GM12872 (cell line): ENCODE data around the gene PLD4.

Experiments
- TF ChIP-seq, protein P1 (sequence below): IDR thresholded peaks from 3 replicates; pipeline ENCODE4 v1.5.1; 2011; ENCODE audit warnings: low read depth, mild to moderate bottlenecking, low read length, moderate library complexity; ENCODE audit not compliant: insufficient read depth

PLD4 gene

GRCh38 chr14:104882991-104883660 is 41.6 kb upstream of the PLD4 start:
- TF ChIP-seq, protein P1, sequence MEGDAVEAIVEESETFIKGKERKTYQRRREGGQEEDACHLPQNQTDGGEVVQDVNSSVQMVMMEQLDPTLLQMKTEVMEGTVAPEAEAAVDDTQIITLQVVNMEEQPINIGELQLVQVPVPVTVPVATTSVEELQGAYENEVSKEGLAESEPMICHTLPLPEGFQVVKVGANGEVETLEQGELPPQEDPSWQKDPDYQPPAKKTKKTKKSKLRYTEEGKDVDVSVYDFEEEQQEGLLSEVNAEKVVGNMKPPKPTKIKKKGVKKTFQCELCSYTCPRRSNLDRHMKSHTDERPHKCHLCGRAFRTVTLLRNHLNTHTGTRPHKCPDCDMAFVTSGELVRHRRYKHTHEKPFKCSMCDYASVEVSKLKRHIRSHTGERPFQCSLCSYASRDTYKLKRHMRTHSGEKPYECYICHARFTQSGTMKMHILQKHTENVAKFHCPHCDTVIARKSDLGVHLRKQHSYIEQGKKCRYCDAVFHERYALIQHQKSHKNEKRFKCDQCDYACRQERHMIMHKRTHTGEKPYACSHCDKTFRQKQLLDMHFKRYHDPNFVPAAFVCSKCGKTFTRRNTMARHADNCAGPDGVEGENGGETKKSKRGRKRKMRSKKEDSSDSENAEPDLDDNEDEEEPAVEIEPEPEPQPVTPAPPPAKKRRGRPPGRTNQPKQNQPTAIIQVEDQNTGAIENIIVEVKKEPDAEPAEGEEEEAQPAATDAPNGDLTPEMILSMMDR = no peak

DNA sequence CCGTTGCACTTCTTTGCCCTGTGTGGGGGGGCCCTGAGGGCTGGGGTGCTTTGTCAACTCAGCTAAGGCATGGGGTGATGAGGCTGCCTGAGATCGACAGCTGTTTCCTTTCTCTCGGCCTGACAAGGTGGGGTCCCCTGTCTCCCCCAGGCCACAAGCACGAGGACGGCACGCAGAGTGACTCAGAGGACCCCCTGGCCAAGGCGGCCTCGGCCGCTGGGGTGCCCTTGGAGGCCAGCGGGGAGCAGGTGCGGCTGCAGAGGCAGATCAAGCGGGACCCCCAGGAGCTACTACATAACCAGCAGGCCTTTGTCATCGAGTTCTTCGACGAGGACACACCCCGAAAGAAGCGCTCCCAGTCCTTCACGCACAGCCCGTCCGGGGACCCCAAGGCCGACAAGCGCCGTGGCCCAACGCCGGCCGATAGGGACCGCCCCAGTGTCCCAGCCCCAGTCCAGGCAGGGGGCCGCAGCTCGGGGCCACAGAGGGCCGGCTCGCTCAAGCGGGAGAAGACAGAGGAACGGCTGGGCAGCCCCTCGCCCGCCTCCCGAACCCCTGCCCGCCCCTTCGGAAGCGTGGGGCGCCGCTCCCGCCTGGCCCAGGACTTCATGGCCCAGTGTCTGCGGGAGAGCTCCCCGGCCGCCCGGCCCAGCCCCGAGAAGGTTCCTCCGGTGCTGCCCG is 40.9 kb upstream of the PLD4 start:
- TF ChIP-seq, protein P1 = no peak

GRCh38 chr14:104885031-104885972 is 39.4 kb upstream of the PLD4 start:
- TF ChIP-seq, protein P1 = no peak

DNA sequence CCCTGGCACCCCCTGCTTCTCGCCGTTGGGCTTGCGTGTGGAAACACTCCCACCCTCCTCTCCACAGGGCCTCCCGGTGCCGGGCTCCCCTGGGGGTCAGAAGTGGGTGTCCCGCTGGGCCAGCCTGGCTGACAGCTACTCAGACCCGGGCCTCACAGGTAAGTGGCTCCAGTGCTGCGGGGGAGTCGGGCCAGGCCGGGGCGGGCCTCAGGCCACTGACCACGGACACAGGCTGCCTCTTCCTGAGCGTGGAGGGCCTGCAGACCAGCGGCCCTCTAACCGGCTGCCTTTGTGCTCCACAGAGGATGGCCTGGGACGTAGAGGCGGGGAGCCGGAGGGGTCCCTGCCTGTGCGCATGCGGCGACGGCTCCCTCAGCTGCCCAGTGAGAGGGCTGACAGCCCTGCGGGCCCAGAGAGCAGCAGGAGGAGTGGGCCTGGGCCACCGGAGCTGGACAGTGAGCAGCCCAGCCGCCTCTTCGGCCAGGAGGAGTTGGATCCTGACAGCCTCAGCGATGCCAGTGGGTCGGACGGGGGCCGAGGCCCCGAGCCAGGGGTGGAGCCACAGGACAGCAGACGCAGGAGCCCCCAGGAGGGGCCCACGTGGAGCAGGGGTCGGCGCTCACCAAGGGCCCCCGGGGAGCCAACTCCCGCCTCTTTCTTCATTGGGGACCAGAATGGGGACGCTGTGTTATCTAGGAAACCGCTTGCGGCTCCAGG is 38.5 kb upstream of the PLD4 start:
- TF ChIP-seq, protein P1 = no peak

GRCh38 chr14:104886690-104887622 is 37.7 kb upstream of the PLD4 start:
- TF ChIP-seq, protein P1 = no peak

GRCh38 chr14:104887623-104888488 is 36.8 kb upstream of the PLD4 start:
- TF ChIP-seq, protein P1 = no peak
